Stimulated activated memory B cell treated with anti-CD40 and anti-IgM and Interleukin-4, amounts not matched to agents 10 μg/mL and 1 μg/mL and 100 μg/mL, for 72 hours (primary cell): ENCODE measurements around the gene CWC22.

Source experiments
- ATAC-seq: fragments of 150-1000 bp; cut with Tn5 transposase; 2 replicates; pipeline ENCODE4 v1.10.0; 2021
- H3K27ac Mint-ChIP-seq: one replicate; pipeline ENCODE4 v1.8.0; 2022; ENCODE audit warnings: mild to moderate bottlenecking, mixed read lengths
- H3K27me3 Mint-ChIP-seq: one replicate; pipeline ENCODE4 v1.8.0; 2022; ENCODE audit warnings: mixed read lengths
- H3K36me3 Mint-ChIP-seq: one replicate; pipeline ENCODE4 v1.8.0; 2022; ENCODE audit warnings: mixed read lengths
- H3K4me1 Mint-ChIP-seq: one replicate; pipeline ENCODE4 v1.8.0; 2022; ENCODE audit warnings: mixed read lengths
- H3K4me3 Mint-ChIP-seq: one replicate; pipeline ENCODE4 v1.8.0; 2022; ENCODE audit warnings: mild to moderate bottlenecking, moderate library complexity, mixed read lengths
- H3K9me3 Mint-ChIP-seq: one replicate; pipeline ENCODE4 v1.8.0; 2022; ENCODE audit warnings: mixed read lengths

CWC22 gene

GRCh38 chr2:179910735-179911113 is 96.4 kb downstream of the CWC22 start:
- H3K27ac Mint-ChIP-seq, result no peak overlapping the region
- no peaks in the 10 kb centered on the region for H3K4me1 Mint-ChIP-seq
- H3K36me3 Mint-ChIP-seq, result no peaks in the 10 kb centered on the region
- no peaks in the 10 kb centered on the region for H3K27me3 Mint-ChIP-seq
- H3K9me3 Mint-ChIP-seq, result no peaks in the 10 kb centered on the region
- no peak overlapping the region for H3K4me3 Mint-ChIP-seq
- no peak for ATAC-seq

GRCh38 chr2:179909845-179910734 is 97.0 kb downstream of the CWC22 start:
- Mint-ChIP-seq H3K27ac (no peak overlapping the region), H3K4me3 (no peak overlapping the region), H3K9me3 (no peaks in the 10 kb centered on the region), H3K27me3 (no peaks in the 10 kb centered on the region), H3K4me1 (no peaks in the 10 kb centered on the region), H3K36me3 (no peaks in the 10 kb centered on the region)
- no peak for ATAC-seq

GRCh38 chr2:179900655-179901054 is 106.4 kb downstream of the CWC22 start:
- Mint-ChIP-seq H3K27me3 (no peaks in the 10 kb centered on the region), H3K4me3 (no peak overlapping the region), H3K27ac (no peak overlapping the region), H3K9me3 (peaks cover 9% of the 10 kb centered on the region), H3K36me3 (no peaks in the 10 kb centered on the region), H3K4me1 (no peaks in the 10 kb centered on the region)
- ATAC-seq, result no peak

DNA sequence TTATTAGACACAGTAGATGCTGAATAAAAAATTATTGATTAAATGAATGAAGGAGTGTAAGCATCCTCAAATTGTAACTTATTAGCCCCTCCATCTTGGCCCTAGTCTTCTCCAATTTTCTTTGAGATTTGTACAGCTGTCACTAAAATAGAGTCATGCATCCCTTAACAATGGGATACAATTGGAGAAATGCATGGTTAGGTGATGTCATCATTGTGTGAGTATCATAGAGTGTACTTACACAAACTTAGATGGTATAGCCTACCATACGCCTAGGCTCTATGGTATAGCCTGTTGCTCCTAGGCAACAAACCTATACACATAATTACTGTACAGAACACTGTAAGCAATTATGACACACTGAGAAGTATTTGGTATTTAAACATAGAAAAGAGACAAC is 107.4 kb downstream of the CWC22 start:
- no peak for ATAC-seq
- no peaks in the 10 kb centered on the region for H3K4me1 Mint-ChIP-seq
- no peak overlapping the region for H3K27ac Mint-ChIP-seq
- H3K4me3 Mint-ChIP-seq, result no peak overlapping the region
- H3K36me3 Mint-ChIP-seq, result no peaks in the 10 kb centered on the region
- peaks cover 9% of the 10 kb centered on the region for H3K9me3 Mint-ChIP-seq
- no peaks in the 10 kb centered on the region for H3K27me3 Mint-ChIP-seq

- Mint-ChIP-seq H3K27ac (no peak overlapping the region), H3K27me3 (peaks cover 2% of the 10 kb centered on the region), H3K9me3 (peaks cover 9% of the 10 kb centered on the region), H3K4me1 (no peaks in the 10 kb centered on the region), H3K4me3 (no peak overlapping the region), H3K36me3 (no peaks in the 10 kb centered on the region)
- no peak for ATAC-seq
Measured at GRCh38 chr2:179898873-179899272, 108.2 kb downstream of the CWC22 start.
